HEK293 (cell line): ENCODE measurements around the gene RPUSD1.

Source experiments
- CTCF ChIA-PET: fragments of 350-600 bp; formaldehyde crosslinking; extraction: SDS; loops from one replicate; lab custom pipeline; 2021; ENCODE audit warnings: antibody characterized with exemption; lab: Yijun Ruan, JAX
- POLR2A ChIA-PET: fragments of 300-600 bp; formaldehyde crosslinking; extraction: SDS; loops from one replicate; lab custom pipeline; 2020; ENCODE audit warnings: antibody characterized with exemption, inconsistent platforms; lab: Yijun Ruan, JAX
- H3K27ac ChIP-seq: fragments of 200-500 bp; sonication (Bioruptor generic); 2 replicates; pipeline ENCODE4 v1.5.1; 2014; ENCODE audit warnings: low read depth, low read length, control low read depth, inconsistent platforms; ENCODE audit errors: extremely low read depth
- H3K36me3 ChIP-seq, 2 experiments: fragments of 200-500 bp in 1 of 2; sonication (Bioruptor generic) in 1 of 2; 1 replicate in 1 of 2; 2 replicates in 1 of 2; pipeline ENCODE4 v1.5.1; 2014 to 2017; ENCODE audit warnings: inconsistent platforms in 2 of 2, low read length in 2 of 2; ENCODE audit not compliant: control insufficient read depth in 2 of 2, insufficient read depth in 1 of 2
- H3K4me1 ChIP-seq: fragments of 200-500 bp; sonication (Bioruptor generic); 2 replicates; pipeline ENCODE4 v1.5.1; 2014; ENCODE audit warnings: mild to moderate bottlenecking, low read length, inconsistent platforms; ENCODE audit not compliant: control insufficient read depth, insufficient read depth
- H3K4me3 ChIP-seq: 2 replicates; pipeline ENCODE4 v1.5.1; 2011; ENCODE audit warnings: low read depth, mild to moderate bottlenecking, control low read depth, low read length, moderate library complexity
- H3K9me3 ChIP-seq: fragments of 200-500 bp; sonication (Bioruptor generic); 2 replicates; pipeline ENCODE4 v1.5.1; 2014; ENCODE audit warnings: low read depth, low read length, inconsistent platforms; ENCODE audit not compliant: control insufficient read depth, insufficient read depth
- BCL11B ChIP-seq: fragments of 450-650 bp; formaldehyde crosslinking; IDR thresholded peaks from 2 replicates; pipeline ENCODE4 v1.5.1; 2016; ENCODE audit warnings: low read depth, missing biosample characterization, missing genetic modification characterization
- EGR2 ChIP-seq: fragments of 450-650 bp; formaldehyde crosslinking; IDR thresholded peaks from 2 replicates; pipeline ENCODE4 v1.5.1; 2016; ENCODE audit warnings: low read depth, missing biosample characterization, missing genetic modification characterization
- GLIS1 ChIP-seq: fragments of 450-650 bp; formaldehyde crosslinking; IDR thresholded peaks from 2 replicates; pipeline ENCODE4 v1.5.1; 2016; ENCODE audit warnings: missing biosample characterization, missing genetic modification characterization
- GLIS2 ChIP-seq: fragments of 450-650 bp; formaldehyde crosslinking; IDR thresholded peaks from 2 replicates; pipeline ENCODE4 v1.5.1; 2016; ENCODE audit warnings: missing biosample characterization, missing genetic modification characterization
- KLF1 ChIP-seq: fragments of 450-650 bp; formaldehyde crosslinking; IDR thresholded peaks from 2 replicates; pipeline ENCODE4 v1.5.1; 2016; ENCODE audit warnings: missing biosample characterization, missing genetic modification characterization
- KLF9 ChIP-seq: fragments of 450-650 bp; formaldehyde crosslinking; IDR thresholded peaks from 2 replicates; pipeline ENCODE4 v1.5.1; 2016; ENCODE audit warnings: missing biosample characterization, missing genetic modification characterization, low read depth
- SCRT1 ChIP-seq: fragments of 450-650 bp; formaldehyde crosslinking; IDR thresholded peaks from 2 replicates; pipeline ENCODE4 v1.5.1; 2016; ENCODE audit warnings: missing biosample characterization, missing genetic modification characterization, borderline replicate concordance
- ZBTB7A ChIP-seq: fragments of 450-650 bp; formaldehyde crosslinking; IDR thresholded peaks from 2 replicates; pipeline ENCODE4 v1.5.1; 2016; ENCODE audit warnings: low read depth, missing biosample characterization, missing genetic modification characterization
- ZFHX2 ChIP-seq: fragments of 450-650 bp; formaldehyde crosslinking; conservative IDR thresholded peaks from 2 replicates; pipeline ENCODE4 v1.5.1; 2016; ENCODE audit warnings: missing biosample characterization, missing genetic modification characterization
- ZFP69B ChIP-seq: fragments of 450-650 bp; formaldehyde crosslinking; IDR thresholded peaks from 2 replicates; pipeline ENCODE4 v1.5.1; 2016; ENCODE audit warnings: missing biosample characterization, missing genetic modification characterization
- ZNF174 ChIP-seq: fragments of 450-650 bp; formaldehyde crosslinking; IDR thresholded peaks from 2 replicates; pipeline ENCODE4 v1.5.0; 2017; ENCODE audit warnings: missing biosample characterization, mild to moderate bottlenecking, missing genetic modification characterization
- ZNF23 ChIP-seq: fragments of 450-650 bp; formaldehyde crosslinking; IDR thresholded peaks from 2 replicates; pipeline ENCODE4 v1.5.1; 2016; ENCODE audit warnings: missing biosample characterization, missing genetic modification characterization, borderline replicate concordance
- ZNF366 ChIP-seq: fragments of 450-650 bp; formaldehyde crosslinking; conservative IDR thresholded peaks from 2 replicates; pipeline ENCODE4 v1.5.1; 2016; ENCODE audit warnings: missing biosample characterization, missing genetic modification characterization
- ZNF549 ChIP-seq: fragments of 450-650 bp; IDR thresholded peaks from 2 replicates; pipeline ENCODE4 v1.5.1; 2018; ENCODE audit warnings: missing biosample characterization, missing genetic modification characterization, mild to moderate bottlenecking, inconsistent platforms, moderate library complexity
- ZNF621 ChIP-seq: fragments of 450-650 bp; formaldehyde crosslinking; IDR thresholded peaks from 2 replicates; pipeline ENCODE4 v1.5.1; 2017; ENCODE audit warnings: missing biosample characterization, missing genetic modification characterization
- ZNF658 ChIP-seq: fragments of 450-650 bp; formaldehyde crosslinking; IDR thresholded peaks from 2 replicates; pipeline ENCODE4; 2016; ENCODE audit warnings: missing biosample characterization, missing genetic modification characterization
- ZNF776 ChIP-seq: fragments of 450-650 bp; formaldehyde crosslinking; IDR thresholded peaks from 2 replicates; pipeline ENCODE4 v1.5.0; 2017; ENCODE audit warnings: missing biosample characterization, missing genetic modification characterization, borderline replicate concordance
- TF ChIP-seq, protein P1 (sequence below): fragments of 450-650 bp; formaldehyde crosslinking; IDR thresholded peaks from 2 replicates; pipeline ENCODE4 v1.5.1; 2016; ENCODE audit warnings: missing biosample characterization, missing genetic modification characterization
- TF ChIP-seq, protein P2 (sequence below): fragments of 450-650 bp; formaldehyde crosslinking; IDR thresholded peaks from 2 replicates; pipeline ENCODE4 v1.5.1; 2016; ENCODE audit warnings: missing biosample characterization, missing genetic modification characterization
- TF ChIP-seq, protein P3 (sequence below): fragments of 450-650 bp; formaldehyde crosslinking; IDR thresholded peaks from 2 replicates; pipeline ENCODE4 v1.5.1; 2016; ENCODE audit warnings: missing biosample characterization, missing genetic modification characterization
- TF ChIP-seq, protein P4 (sequence below): fragments of 450-650 bp; formaldehyde crosslinking; IDR thresholded peaks from 2 replicates; pipeline ENCODE4 v1.5.1; 2016; ENCODE audit warnings: missing biosample characterization, missing genetic modification characterization

The RPUSD1 gene

DNA sequence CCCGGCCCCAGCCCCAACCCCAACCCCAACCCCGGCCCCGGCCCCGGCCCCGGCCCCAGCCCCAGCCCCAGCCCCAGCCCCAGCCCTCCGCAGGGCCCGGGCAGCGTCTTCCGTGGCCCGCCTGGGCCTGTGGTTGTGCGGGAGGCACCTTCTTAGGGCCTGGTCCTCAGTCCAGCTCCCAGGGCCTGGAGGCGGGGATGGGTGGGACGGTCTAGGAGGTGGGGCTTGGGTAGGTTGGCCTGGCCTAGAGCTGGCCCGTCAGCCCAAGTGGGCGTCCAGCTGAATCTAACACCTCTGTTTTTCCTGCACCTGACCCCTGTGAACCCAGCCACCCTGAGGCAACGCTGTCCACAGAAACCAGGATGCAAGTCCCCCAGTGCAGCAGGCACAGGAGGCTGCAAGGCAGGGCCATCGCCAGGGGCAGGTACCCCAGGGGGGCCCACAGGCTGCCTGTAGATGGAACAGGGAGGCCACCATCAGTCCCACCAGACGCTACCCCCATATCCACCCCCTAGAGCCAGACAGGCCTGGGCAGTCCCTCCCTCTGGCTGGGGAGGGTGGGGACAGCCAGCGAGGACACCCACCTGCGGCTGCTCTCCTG lies 18.9 kb downstream of the RPUSD1 start (continued):
- TF ChIP-seq, protein P1, sequence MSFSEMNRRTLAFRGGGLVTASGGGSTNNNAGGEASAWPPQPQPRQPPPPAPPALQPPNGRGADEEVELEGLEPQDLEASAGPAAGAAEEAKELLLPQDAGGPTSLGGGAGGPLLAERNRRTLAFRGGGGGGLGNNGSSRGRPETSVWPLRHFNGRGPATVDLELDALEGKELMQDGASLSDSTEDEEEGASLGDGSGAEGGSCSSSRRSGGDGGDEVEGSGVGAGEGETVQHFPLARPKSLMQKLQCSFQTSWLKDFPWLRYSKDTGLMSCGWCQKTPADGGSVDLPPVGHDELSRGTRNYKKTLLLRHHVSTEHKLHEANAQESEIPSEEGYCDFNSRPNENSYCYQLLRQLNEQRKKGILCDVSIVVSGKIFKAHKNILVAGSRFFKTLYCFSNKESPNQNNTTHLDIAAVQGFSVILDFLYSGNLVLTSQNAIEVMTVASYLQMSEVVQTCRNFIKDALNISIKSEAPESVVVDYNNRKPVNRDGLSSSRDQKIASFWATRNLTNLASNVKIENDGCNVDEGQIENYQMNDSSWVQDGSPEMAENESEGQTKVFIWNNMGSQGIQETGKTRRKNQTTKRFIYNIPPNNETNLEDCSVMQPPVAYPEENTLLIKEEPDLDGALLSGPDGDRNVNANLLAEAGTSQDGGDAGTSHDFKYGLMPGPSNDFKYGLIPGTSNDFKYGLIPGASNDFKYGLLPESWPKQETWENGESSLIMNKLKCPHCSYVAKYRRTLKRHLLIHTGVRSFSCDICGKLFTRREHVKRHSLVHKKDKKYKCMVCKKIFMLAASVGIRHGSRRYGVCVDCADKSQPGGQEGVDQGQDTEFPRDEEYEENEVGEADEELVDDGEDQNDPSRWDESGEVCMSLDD (tag by site-specific recombination), result no peak
- TF ChIP-seq ZNF621 (tag by site-specific recombination) (no peak), SCRT1 (0 out of 2 replicates have a peak, but pooled peaks have one; percentile 45), ZFP69B (tag by site-specific recombination) (no peak), BCL11B (no peak)
- TF ChIP-seq, all 188 proteins: peak for 3

- no peaks in the 10 kb centered on the region for H3K9me3 ChIP-seq
- no peaks in the 10 kb centered on the region for H3K36me3 ChIP-seq
- H3K4me1 ChIP-seq, result no peaks in the 10 kb centered on the region
- TF ChIP-seq, protein P1 (tag by site-specific recombination), result no peak
- TF ChIP-seq ZFHX2 (tag by site-specific recombination), result peak; percentile 67; the same call in 1 of the 2 replicates
- no peak for TF ChIP-seq ZNF366 (tag by site-specific recombination)
- no peak for TF ChIP-seq ZBTB7A (tag by site-specific recombination)
- peak; percentile 16; the same call in 1 of the 2 replicates for TF ChIP-seq EGR2 (tag by site-specific recombination)
- peak; percentile 33; the same call in 1 of the 2 replicates for TF ChIP-seq GLIS2 (tag by site-specific recombination)
- TF ChIP-seq KLF9 (tag by site-specific recombination), result peak; percentile 21; the same call in 1 of the 2 replicates
- TF ChIP-seq ZNF658, result no peak
- peak; percentile 23; the same call in 1 of the 2 replicates for TF ChIP-seq GLIS1 (tag by site-specific recombination)
- TF ChIP-seq KLF1 (tag by site-specific recombination), result peak; percentile 87
- no peak for TF ChIP-seq ZNF23 (tag by site-specific recombination)
- no peak for TF ChIP-seq ZNF549
- TF ChIP-seq ZNF174, result no peak
- TF ChIP-seq, protein P2, sequence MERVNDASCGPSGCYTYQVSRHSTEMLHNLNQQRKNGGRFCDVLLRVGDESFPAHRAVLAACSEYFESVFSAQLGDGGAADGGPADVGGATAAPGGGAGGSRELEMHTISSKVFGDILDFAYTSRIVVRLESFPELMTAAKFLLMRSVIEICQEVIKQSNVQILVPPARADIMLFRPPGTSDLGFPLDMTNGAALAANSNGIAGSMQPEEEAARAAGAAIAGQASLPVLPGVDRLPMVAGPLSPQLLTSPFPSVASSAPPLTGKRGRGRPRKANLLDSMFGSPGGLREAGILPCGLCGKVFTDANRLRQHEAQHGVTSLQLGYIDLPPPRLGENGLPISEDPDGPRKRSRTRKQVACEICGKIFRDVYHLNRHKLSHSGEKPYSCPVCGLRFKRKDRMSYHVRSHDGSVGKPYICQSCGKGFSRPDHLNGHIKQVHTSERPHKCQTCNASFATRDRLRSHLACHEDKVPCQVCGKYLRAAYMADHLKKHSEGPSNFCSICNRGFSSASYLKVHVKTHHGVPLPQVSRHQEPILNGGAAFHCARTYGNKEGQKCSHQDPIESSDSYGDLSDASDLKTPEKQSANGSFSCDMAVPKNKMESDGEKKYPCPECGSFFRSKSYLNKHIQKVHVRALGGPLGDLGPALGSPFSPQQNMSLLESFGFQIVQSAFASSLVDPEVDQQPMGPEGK, result 0 out of 2 replicates have a peak, but pooled peaks have one; percentile 11
- no peak for TF ChIP-seq ZNF776 (tag by site-specific recombination)
- TF ChIP-seq, protein P3, sequence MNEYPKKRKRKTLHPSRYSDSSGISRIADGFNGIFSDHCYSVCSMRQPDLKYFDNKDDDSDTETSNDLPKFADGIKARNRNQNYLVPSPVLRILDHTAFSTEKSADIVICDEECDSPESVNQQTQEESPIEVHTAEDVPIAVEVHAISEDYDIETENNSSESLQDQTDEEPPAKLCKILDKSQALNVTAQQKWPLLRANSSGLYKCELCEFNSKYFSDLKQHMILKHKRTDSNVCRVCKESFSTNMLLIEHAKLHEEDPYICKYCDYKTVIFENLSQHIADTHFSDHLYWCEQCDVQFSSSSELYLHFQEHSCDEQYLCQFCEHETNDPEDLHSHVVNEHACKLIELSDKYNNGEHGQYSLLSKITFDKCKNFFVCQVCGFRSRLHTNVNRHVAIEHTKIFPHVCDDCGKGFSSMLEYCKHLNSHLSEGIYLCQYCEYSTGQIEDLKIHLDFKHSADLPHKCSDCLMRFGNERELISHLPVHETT, result no peak
- TF ChIP-seq, protein P4, sequence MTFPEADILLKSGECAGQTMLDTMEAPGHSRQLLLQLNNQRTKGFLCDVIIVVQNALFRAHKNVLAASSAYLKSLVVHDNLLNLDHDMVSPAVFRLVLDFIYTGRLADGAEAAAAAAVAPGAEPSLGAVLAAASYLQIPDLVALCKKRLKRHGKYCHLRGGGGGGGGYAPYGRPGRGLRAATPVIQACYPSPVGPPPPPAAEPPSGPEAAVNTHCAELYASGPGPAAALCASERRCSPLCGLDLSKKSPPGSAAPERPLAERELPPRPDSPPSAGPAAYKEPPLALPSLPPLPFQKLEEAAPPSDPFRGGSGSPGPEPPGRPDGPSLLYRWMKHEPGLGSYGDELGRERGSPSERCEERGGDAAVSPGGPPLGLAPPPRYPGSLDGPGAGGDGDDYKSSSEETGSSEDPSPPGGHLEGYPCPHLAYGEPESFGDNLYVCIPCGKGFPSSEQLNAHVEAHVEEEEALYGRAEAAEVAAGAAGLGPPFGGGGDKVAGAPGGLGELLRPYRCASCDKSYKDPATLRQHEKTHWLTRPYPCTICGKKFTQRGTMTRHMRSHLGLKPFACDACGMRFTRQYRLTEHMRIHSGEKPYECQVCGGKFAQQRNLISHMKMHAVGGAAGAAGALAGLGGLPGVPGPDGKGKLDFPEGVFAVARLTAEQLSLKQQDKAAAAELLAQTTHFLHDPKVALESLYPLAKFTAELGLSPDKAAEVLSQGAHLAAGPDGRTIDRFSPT, result peak; percentile 24; the same call in 1 of the 2 replicates
- POLR2A ChIA-PET, result no interaction called here
- no peak overlapping the region for H3K4me3 ChIP-seq
- H3K27ac ChIP-seq, result no peak overlapping the region
- CTCF ChIA-PET, result no interaction called here
These were observed 19.8 kb downstream of the RPUSD1 start for GRCh38 chr16:768428-768827.
